ENCODE measurements around the gene RIPOR2.
A peak's percentile ranks its signal among the peaks of the same experiment; 100 is the strongest.

RIPOR2 gene

GRCh38 chr6:24909241-24910216 lies 26.2 kb downstream of the RIPOR2 start:
- H3K4me3 ChIP-seq (ENCODE audit: low read depth, low read length) = peak overlapping the region; percentile 67
- no peak for TF ChIP-seq CTCF (IDR thresholded peaks at IDR 0.05; ENCODE audit: low read depth, low read length)

DNA sequence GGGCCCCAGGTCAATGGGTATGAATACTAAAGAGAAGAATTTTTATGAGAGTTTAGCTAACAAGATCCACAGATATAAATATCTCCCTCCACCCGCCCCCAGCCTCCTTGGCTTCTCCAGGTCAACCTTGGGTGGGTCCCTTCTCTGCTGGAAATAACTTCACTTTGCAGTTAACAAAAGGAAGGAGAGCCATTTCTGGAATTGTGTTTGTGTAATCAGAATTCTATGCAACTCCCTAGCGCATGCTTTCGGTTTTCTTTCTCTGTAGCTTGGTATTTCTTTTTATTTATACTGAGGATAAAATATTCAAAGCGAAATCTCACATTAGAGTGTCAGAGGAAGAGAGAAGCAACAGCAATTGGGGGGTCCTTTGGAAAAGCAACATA lies 27.1 kb downstream of the RIPOR2 start:
- H3K4me3 ChIP-seq (ENCODE audit: low read depth, low read length) = no peak overlapping the region
- TF ChIP-seq CTCF (IDR thresholded peaks at IDR 0.05; ENCODE audit: low read depth, low read length) = no peak

DNA sequence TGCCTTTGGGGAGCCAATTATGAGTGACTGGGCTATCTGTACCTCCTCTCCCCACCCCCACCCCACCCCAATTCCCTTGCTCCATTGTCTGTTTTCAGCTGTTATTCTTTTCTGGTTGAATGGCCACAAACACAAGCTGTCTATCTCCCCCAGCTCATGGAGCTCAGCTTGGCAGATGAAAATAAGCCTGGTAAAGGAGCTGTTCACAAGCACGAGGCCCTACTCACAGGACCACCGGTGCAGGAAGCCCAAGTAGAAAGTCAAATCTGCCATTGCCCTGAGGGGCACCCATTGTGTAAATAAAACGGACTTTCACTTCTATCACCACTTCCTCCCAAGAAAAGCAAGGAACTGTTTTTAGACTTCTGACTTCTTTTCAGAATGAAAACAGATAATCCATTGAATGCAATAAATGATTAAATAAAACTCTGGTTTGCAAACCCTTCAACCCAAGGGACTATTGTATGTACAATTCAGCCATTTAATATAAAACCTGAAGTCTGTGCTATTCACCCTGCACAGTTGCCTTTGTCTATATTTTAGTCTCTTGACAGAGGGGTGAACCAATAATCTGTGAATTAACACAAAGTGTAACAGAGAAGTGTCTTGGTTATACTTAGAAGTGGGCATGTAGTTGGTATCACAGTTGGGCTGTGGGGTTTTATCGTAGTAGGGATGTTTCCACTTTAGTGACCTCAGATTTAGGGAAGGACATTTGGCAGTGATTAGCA lies 27.7 kb downstream of the RIPOR2 start:
- no peak for TF ChIP-seq CTCF (IDR thresholded peaks at IDR 0.05; ENCODE audit: low read depth, low read length)
- H3K4me3 ChIP-seq (ENCODE audit: low read depth, low read length) = no peak overlapping the region

DNA sequence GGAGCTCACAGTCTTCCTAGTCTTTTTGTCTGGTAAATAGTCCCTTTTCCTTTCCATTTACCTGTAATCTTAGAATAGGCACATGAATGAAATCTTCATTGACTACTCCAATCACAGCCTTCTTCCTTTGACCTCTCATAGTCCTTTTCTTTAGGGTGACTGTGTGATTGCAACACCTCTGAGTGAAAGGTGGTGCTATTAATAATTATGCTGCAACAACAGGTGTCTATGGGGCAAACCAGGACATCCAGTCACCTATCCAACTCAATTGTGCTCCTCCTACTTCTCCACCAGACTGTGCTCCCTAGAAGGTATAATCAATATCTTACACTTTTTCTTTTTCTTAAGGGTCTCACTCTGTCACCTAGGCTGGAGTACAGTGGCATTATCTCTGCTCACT lies 29.4 kb downstream of the RIPOR2 start:
- TF ChIP-seq CTCF (IDR thresholded peaks at IDR 0.05; ENCODE audit: low read depth, low read length) = no peak
- H3K4me3 ChIP-seq (ENCODE audit: low read depth, low read length) = no peak overlapping the region

DNA sequence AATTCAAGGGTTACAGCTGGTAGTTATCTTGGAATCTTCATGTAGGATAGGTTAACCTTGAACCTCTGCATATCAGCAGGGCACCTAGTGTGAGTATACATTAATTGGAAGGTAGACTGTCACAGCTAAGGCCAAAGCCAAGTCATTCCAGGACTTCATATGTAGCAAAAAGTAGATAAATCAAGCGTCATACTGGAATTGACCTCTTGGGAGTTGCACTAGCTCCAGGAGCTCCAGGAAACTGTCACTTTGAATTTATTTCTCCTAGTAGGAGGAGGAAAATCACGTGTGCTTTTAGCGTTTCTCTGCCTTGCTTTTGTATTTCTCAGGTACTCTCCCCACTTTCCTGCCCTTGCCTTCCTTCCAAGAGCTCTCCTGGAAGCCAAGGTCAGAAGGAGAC lies 30.3 kb downstream of the RIPOR2 start:
- no peak for TF ChIP-seq CTCF (IDR thresholded peaks at IDR 0.05; ENCODE audit: low read depth, low read length)
- no peak overlapping the region for H3K4me3 ChIP-seq (ENCODE audit: low read depth, low read length)

- no peak for TF ChIP-seq CTCF (IDR thresholded peaks at IDR 0.05; ENCODE audit: low read depth, low read length)
- no peak overlapping the region for H3K4me3 ChIP-seq (ENCODE audit: low read depth, low read length)
Measured at GRCh38 chr6:24903681-24904080, 32.1 kb downstream of the RIPOR2 start.

DNA sequence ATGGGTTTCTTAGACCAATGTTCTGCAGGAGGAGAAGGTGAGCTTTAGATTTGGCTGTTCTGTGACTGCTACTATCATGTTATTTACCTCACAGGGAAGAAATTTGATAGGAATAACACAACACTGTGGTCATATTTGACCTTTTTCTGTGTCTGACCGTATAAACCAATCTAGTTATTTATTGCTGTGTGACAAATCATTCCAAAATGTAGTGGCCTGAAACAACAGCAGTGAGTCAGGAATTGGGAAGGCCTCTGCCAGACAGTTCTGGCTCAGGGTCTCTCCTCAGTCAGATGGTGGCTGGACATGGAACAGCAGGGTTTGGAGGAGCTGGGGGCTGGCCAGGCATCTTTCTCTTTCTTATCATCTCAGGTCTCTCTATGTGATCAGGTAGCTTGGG lies 33.0 kb downstream of the RIPOR2 start:
- no peak overlapping the region for H3K4me3 ChIP-seq (ENCODE audit: low read depth, low read length)
- TF ChIP-seq CTCF (IDR thresholded peaks at IDR 0.05; ENCODE audit: low read depth, low read length) = no peak

Measured in WI38 (cell line).